GM12865 (cell line): Measurements from ENCODE around the gene NUDT8.
"Not testable (repeated sequence)": the region's sequence is repeated elsewhere in the genome, so short reads cannot be mapped to it uniquely, and the experiment has no call there.

ENCODE experiments used
- DNase-seq: peaks from one replicate; pipeline ENCODE4 v3.0.0; 2010; ENCODE audit warnings: low read depth
- H3K4me3 ChIP-seq: 2 replicates; pipeline ENCODE4 v1.5.1; 2011; ENCODE audit warnings: mild to moderate bottlenecking, low read depth, low read length, control low read depth
- TF ChIP-seq, protein P1 (sequence below): IDR thresholded peaks from 2 replicates; pipeline ENCODE4 v1.5.1; 2011; ENCODE audit warnings: low read length, control low read depth, low read depth, inconsistent platforms; ENCODE audit not compliant: insufficient read depth; ENCODE audit errors: missing control alignments

Gene NUDT8

DNA sequence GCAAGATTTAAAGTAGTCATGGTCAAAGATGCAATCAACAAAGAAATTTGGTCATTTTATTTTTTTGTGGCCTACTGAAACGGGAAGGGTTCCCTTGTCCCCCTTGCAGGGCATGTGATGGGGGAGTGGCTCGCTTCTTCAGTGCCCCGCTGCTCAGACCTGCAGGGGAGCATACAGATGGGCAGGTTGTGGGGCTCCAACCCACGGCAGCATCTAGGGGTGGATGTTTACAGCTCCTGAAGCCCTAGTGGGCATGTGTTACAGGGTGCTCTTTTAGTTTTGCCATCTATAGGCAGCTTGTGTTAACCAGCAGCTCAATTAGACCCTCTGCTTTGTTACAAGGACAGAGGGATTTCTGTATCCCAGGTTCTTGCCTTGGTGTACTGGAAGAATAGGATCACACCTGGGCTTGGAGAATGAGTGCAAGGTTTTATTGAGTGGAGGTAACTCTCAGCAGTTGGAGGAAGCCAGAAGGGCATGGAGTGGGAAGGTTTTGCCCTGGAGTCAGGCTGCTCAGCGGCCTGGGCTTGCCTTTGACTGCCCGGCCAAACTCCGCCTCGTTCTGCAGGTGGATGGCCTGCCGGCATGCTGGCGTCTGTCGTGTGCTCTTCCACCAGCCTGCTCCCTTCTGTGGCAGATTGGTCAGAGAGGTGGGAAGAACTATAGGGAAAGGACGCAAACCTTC is 36.7 kb downstream of the NUDT8 start:
- DNase-seq: no peak
- H3K4me3 ChIP-seq: no peak overlapping the region
- TF ChIP-seq, protein P1, sequence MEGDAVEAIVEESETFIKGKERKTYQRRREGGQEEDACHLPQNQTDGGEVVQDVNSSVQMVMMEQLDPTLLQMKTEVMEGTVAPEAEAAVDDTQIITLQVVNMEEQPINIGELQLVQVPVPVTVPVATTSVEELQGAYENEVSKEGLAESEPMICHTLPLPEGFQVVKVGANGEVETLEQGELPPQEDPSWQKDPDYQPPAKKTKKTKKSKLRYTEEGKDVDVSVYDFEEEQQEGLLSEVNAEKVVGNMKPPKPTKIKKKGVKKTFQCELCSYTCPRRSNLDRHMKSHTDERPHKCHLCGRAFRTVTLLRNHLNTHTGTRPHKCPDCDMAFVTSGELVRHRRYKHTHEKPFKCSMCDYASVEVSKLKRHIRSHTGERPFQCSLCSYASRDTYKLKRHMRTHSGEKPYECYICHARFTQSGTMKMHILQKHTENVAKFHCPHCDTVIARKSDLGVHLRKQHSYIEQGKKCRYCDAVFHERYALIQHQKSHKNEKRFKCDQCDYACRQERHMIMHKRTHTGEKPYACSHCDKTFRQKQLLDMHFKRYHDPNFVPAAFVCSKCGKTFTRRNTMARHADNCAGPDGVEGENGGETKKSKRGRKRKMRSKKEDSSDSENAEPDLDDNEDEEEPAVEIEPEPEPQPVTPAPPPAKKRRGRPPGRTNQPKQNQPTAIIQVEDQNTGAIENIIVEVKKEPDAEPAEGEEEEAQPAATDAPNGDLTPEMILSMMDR: no peak

DNA sequence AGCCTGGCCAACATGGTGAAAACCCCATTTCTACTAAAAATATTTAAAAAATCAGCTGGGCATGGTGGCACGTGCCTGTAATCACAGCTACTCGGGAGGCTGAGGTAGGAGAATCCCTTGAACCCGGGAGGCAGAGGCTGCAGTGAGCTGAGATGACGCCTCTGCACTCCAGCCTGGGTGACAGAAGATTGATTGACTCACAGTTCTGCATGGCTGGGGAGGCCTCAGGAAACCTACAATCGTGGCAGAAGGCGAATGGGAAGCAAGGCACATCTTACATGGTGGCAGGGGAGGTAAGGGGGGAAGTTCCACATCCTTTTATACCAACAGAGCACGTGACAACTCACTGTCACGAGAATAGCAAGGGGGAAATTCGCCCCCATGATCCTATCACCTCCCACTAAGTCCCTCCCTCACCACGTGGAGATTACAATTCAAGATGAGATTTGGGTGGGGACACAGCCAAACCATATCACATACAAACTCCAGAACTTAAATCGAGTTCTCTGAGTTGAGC is 40.8 kb downstream of the NUDT8 start:
- not testable (repeated sequence) for H3K4me3 ChIP-seq
- peak; percentile 46 for DNase-seq

DNA sequence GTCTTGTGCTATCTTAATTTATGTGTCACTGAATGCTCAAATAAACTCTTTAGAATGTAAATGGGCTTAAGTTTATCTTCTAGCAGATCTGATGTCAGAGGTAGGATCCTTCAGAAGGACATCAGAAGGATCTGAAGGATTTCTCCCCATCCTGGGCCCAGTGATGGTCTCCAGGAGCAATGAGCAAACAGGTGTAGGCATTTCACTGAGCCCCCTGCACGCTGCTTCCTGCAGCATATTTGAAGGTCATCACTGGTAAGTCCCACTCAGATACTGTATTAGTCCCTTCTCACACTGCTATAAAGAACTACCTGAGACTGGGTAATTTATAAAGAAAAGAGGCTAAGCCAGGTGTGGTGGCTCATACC is 41.6 kb downstream of the NUDT8 start:
- DNase-seq: no peak
- TF ChIP-seq, protein P1: no peak
- H3K4me3 ChIP-seq: no peak overlapping the region

- TF ChIP-seq, protein P1: no peak
- H3K4me3 ChIP-seq: no peak overlapping the region
- DNase-seq: no peak
These were observed 43.0 kb downstream of the NUDT8 start for GRCh38 chr11:67586568-67587250.

GRCh38 chr11:67585911-67586310 is 43.8 kb downstream of the NUDT8 start:
- no peak overlapping the region for H3K4me3 ChIP-seq
- no peak for DNase-seq

GRCh38 chr11:67584881-67585873 is 44.6 kb downstream of the NUDT8 start:
- H3K4me3 ChIP-seq: peak overlapping the region; percentile 82
- DNase-seq: no peak
- TF ChIP-seq, protein P1: no peak

More at GRCh38 chr11:67585911-67586310, 43.8 kb downstream of the NUDT8 start:
- TF ChIP-seq, protein P1: no peak
